Kidney (tissue), 14 donors: ENCODE data around the gene FEM1B. TPM values are rescaled to one million over a fixed set of nuclear protein-coding genes. Genes with fewer than 3 reads are reported as not detected.
A peak's percentile ranks its signal among the peaks of the same experiment; 100 is the strongest.

Experiments
- DNase-seq, 5 donors: peaks; one replicate each; pipeline ENCODE4 v3.0.0-alpha.2; 2013 to 2020
- FAIRE-seq: peaks from 2 replicates; lab custom pipeline; 2012; peaks lifted over from hg19 to GRCh38; lab: Jason Lieb, UNC
- H3K27ac ChIP-seq, 2 donors: one replicate each; pipeline ENCODE4 v1.7.0; 2013; ENCODE audit warnings: low read depth in 2 of 2, low read length in 2 of 2, inconsistent platforms in 1 of 2
- H3K27me3 ChIP-seq: one replicate; pipeline ENCODE4 v1.7.1; 2013; ENCODE audit warnings: low read length, inconsistent platforms; ENCODE audit not compliant: control insufficient read depth, insufficient read depth
- H3K36me3 ChIP-seq, 3 donors: one replicate each; pipeline versions ENCODE4 v1.7.0 to v1.7.1; 2013; ENCODE audit warnings: low read length in 3 of 3, control low read depth in 1 of 3, inconsistent platforms in 1 of 3; ENCODE audit not compliant: insufficient read depth in 3 of 3, control insufficient read depth in 2 of 3
- H3K4me1 ChIP-seq, 3 donors: one replicate each; pipeline versions ENCODE4 v1.7.0 to v1.7.1; 2013; ENCODE audit warnings: low read length in 3 of 3, inconsistent platforms in 1 of 3, low read depth in 1 of 3; ENCODE audit not compliant: control insufficient read depth in 2 of 3, insufficient read depth in 2 of 3
- H3K4me3 ChIP-seq, 3 donors: one replicate each; pipeline versions ENCODE4 v1.7.0 to v1.8.1; 2013; ENCODE audit warnings: low read length in 3 of 3, control low read depth in 1 of 3, inconsistent platforms in 1 of 3
- H3K9ac ChIP-seq, 3 donors: one replicate each; pipeline versions ENCODE4 v1.7.0 to v1.7.1; 2013; ENCODE audit warnings: low read length in 3 of 3, control low read depth in 1 of 3, inconsistent platforms in 1 of 3
- H3K9me3 ChIP-seq, 3 donors: one replicate each; pipeline versions ENCODE4 v1.7.0 to v1.7.1; 2013; ENCODE audit warnings: low read length in 3 of 3, control low read depth in 1 of 3, inconsistent platforms in 1 of 3; ENCODE audit not compliant: control insufficient read depth in 2 of 3, insufficient read depth in 1 of 3
- intact Hi-C: fragments of 100-400 bp; cut with DNase I; formaldehyde crosslinking; loops from one replicate; pipeline ENCODE4 v1.11.1; 2022
- polyA plus RNA-seq: library from polyadenylated mRNA; stranded (reverse); fragments of 350-450 nt; fragmentation: Illumina TruSeq; extraction: RNeasy Lipid Tissue Mini Kit (QIAGEN cat#74804); gene quantifications from one replicate; pipeline ENCODE4 v1.2.3, GENCODE V29; 2014; ENCODE audit warnings: low read depth, low replicate concordance; ENCODE audit not compliant: insufficient read depth
- total RNA-seq: library from RNA; stranded (reverse); fragmentation: NEBNext Ultra II Directional; extraction: Animal tissue kit (Norgen Biotek cat#: 25700); gene quantifications from one replicate; pipeline ENCODE4 v1.2.1, GENCODE V29; 2021
- TF ChIP-seq, protein P1 (sequence below): IDR thresholded peaks from 3 replicates; pipeline ENCODE4 v1.5.1; 2012; ENCODE audit warnings: mild to moderate bottlenecking, moderate library complexity, borderline replicate concordance; ENCODE audit not compliant: insufficient read depth; ENCODE audit errors: extremely low read depth
- donor health status: control.
- donor health status: control.
- donor health status: control.
- donor health status: control.
- donor health status: control.
- donor health status: DM: yes; HTN: yes; CAD: no.
- donor health status: Normal renal cell carcinoma (clear cell type).

FEM1B gene
- total and polyA plus RNA-seq, 2 donors from 2014 or later: 9.8 to 47.6 TPM

GRCh38 chr15:68332266-68332665 is 54.7 kb downstream of the FEM1B start:
- intact Hi-C loops: no loop called here
- Histone ChIP-seq H3K27me3 (no peaks in the 10 kb centered on the region), H3K27ac (no peak overlapping the region), H3K4me3 (no peak overlapping the region), H3K9ac (no peak overlapping the region), H3K36me3 (no peaks in the 10 kb centered on the region), H3K9me3 (no peaks in the 10 kb centered on the region), H3K4me1 (peaks cover 0 to 12% (median 8%) of the 10 kb centered on the region in 3 donors)
- FAIRE-seq: no peak
- TF ChIP-seq, protein P1, sequence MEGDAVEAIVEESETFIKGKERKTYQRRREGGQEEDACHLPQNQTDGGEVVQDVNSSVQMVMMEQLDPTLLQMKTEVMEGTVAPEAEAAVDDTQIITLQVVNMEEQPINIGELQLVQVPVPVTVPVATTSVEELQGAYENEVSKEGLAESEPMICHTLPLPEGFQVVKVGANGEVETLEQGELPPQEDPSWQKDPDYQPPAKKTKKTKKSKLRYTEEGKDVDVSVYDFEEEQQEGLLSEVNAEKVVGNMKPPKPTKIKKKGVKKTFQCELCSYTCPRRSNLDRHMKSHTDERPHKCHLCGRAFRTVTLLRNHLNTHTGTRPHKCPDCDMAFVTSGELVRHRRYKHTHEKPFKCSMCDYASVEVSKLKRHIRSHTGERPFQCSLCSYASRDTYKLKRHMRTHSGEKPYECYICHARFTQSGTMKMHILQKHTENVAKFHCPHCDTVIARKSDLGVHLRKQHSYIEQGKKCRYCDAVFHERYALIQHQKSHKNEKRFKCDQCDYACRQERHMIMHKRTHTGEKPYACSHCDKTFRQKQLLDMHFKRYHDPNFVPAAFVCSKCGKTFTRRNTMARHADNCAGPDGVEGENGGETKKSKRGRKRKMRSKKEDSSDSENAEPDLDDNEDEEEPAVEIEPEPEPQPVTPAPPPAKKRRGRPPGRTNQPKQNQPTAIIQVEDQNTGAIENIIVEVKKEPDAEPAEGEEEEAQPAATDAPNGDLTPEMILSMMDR: no peak
- DNase-seq: peak in 1 of 5 donors; percentile 75

DNA sequence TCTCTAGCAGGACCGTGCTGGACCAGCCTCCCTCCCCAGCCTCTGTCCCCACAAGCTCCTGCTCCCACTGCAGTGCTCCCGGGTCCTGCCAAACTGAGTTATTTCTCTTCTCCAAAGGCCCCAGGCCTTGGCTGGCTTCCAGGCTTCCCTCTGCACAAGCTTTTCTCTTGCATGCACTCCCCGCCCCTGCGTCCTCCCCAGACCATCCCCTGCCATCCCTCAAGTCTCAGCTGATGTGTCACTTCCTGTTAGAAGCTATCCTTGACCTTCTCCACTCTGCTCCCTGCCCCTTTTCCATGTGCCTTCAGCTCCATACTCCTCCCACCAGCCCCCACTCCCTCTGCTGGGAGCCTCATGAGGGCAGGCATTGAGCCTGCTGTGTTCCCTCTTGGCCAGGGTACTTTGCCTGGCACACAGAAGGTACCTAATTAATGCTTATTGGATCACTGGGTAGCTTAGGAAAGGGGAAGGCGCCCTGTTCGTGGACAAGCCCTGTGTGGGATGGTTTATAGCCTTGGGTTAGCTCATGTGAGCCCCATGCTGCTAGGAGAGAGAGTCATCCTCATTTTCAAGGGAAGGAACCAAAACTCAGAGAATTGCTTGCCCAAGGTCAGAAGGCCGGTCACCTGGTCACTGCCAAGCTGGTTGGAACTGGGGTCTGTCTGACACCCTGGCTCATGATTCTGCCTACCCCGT is 56.4 kb downstream of the FEM1B start:
- DNase-seq (peak in 2 of 5 donors; percentile 57 to 91), FAIRE-seq (no peak)
- TF ChIP-seq, protein P1: no peak
- Histone ChIP-seq H3K9ac (no peak overlapping the region), H3K27ac (peak overlapping the region; percentile 32 to 43), H3K9me3 (no peaks in the 10 kb centered on the region), H3K4me3 (no peak overlapping the region), H3K27me3 (no peaks in the 10 kb centered on the region), H3K4me1 (peaks cover 0 to 12% (median 8%) of the 10 kb centered on the region in 3 donors), H3K36me3 (no peaks in the 10 kb centered on the region)
- intact Hi-C loops: no loop called here

DNA sequence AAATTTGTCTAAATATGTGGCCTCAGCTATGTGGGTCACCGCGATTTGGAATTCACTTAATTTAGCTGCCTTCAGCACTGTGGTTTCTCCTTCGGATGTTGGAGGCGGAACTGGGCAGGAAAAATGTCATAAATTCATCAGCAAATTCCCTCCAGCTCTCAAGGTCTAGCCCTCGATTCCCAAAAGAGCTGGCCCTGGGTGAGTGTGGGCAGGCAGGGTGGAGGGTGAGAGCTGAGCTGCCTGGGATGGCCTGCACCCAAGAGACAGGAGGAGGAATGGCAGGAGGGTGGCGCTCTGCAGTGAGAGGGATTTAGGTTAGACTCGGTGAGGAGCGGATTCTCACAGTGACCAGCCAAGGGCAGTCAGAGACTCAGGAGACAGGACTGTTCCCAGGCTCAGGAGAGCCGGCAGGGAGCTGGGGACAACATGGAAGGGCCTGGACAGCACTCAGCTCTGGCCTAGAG is 57.1 kb downstream of the FEM1B start:
- TF ChIP-seq, protein P1: no peak

More for the DNA sequence above, 57.1 kb downstream of the FEM1B start:
- H3K36me3 ChIP-seq: no peaks in the 10 kb centered on the region
- H3K27ac ChIP-seq: peak overlapping the region; percentile 44 to 71
- H3K27me3 ChIP-seq: no peaks in the 10 kb centered on the region
- intact Hi-C loops: no loop called here
- DNase-seq (peak in 1 of 5 donors; percentile 43), FAIRE-seq (no peak)
- no peak overlapping the region for H3K4me3 ChIP-seq
- H3K9ac ChIP-seq: no peak overlapping the region
- H3K9me3 ChIP-seq: no peaks in the 10 kb centered on the region
- H3K4me1 ChIP-seq: peaks cover 0 to 12% (median 8%) of the 10 kb centered on the region in 3 donors
